CD4-positive, CD25-positive, alpha-beta regulatory T cell (primary cell): ENCODE measurements around the gene NOTCH3. TPM values are rescaled to one million over a fixed set of nuclear protein-coding genes. Genes with fewer than 3 reads are reported as not detected.

Experiments used
- ATAC-seq, 2 donors: fragments of 150-1000 bp; cut with Tn5 transposase; one replicate each; pipeline ENCODE4 v1.10.0; 2021; ENCODE audit warnings: low read depth in 2 of 2, moderate number of reproducible peaks in 2 of 2, moderate library complexity in 1 of 2
- DNase-seq, 3 donors: peaks; one replicate each; pipeline versions ENCODE4 v3.0.0 to v3.0.0-alpha.2; 2012 to 2022; ENCODE audit warnings: mixed read lengths in 1 of 3
- H3K27ac ChIP-seq: one replicate; pipeline ENCODE4 v1.7.0; 2013; ENCODE audit warnings: mild to moderate bottlenecking, low read length; ENCODE audit not compliant: insufficient read depth, poor library complexity, severe bottlenecking
- H3K27me3 ChIP-seq: one replicate; pipeline ENCODE4 v1.7.0; 2013; ENCODE audit warnings: low read length; ENCODE audit not compliant: control insufficient read depth, insufficient read depth
- H3K36me3 ChIP-seq: one replicate; pipeline ENCODE4 v1.7.0; 2013; ENCODE audit warnings: mild to moderate bottlenecking, low read length, moderate library complexity; ENCODE audit not compliant: control insufficient read depth, insufficient read depth
- H3K4me1 ChIP-seq: 2 replicates; pipeline ENCODE4 v1.7.0; 2013; ENCODE audit warnings: mild to moderate bottlenecking, low read length; ENCODE audit not compliant: insufficient read depth, control insufficient read depth, poor library complexity, severe bottlenecking
- H3K4me3 ChIP-seq: one replicate; pipeline ENCODE4 v1.7.0; 2013; ENCODE audit warnings: low read depth, mild to moderate bottlenecking, low read length, moderate library complexity
- H3K9me3 ChIP-seq, 2 experiments: 1 replicate in 1 of 2; 2 replicates in 1 of 2; pipeline ENCODE4 v1.7.0; 2013; ENCODE audit warnings: low read length in 2 of 2, mild to moderate bottlenecking in 1 of 2, moderate library complexity in 1 of 2; ENCODE audit not compliant: control insufficient read depth in 2 of 2
- H3K27ac Mint-ChIP-seq, 3 donors: one replicate each; pipeline ENCODE4 v1.8.0; 2020 to 2022; ENCODE audit warnings: mild to moderate bottlenecking in 3 of 3, mixed read lengths in 3 of 3, moderate library complexity in 2 of 3
- H3K27me3 Mint-ChIP-seq: one replicate; pipeline ENCODE4 v1.8.0; 2022; ENCODE audit warnings: mild to moderate bottlenecking, mixed read lengths
- H3K36me3 Mint-ChIP-seq: one replicate; pipeline ENCODE4 v1.8.0; 2020; ENCODE audit warnings: mixed read lengths
- H3K4me1 Mint-ChIP-seq, 4 donors: one replicate each; pipeline ENCODE4 v1.8.0; 2020 to 2022; ENCODE audit warnings: mixed read lengths in 4 of 4, mild to moderate bottlenecking in 1 of 4
- H3K4me3 Mint-ChIP-seq, 4 donors: one replicate each; pipeline ENCODE4 v1.8.0; 2020 to 2022; ENCODE audit warnings: mild to moderate bottlenecking in 4 of 4, mixed read lengths in 4 of 4, moderate library complexity in 3 of 4
- H3K9me3 Mint-ChIP-seq, 7 donors: one replicate each; pipeline ENCODE4 v1.8.0; 2020 to 2022; ENCODE audit warnings: mixed read lengths in 7 of 7, mild to moderate bottlenecking in 3 of 7, moderate library complexity in 2 of 7
- polyA plus RNA-seq, 4 donors: library from polyadenylated mRNA; unstranded; fragments of 300-500 nt; fragmentation: Illumina TruSeq; gene quantifications; one replicate each; pipeline ENCODE4 v1.2.3, GENCODE V29; 2021
- total RNA-seq: library from RNA; stranded (reverse); gene quantifications from one replicate; pipeline ENCODE4 v1.2.3, GENCODE V29; 2022

Gene NOTCH3
- total and polyA plus RNA-seq, 5 donors from 2014 or later, result not detected

DNA sequence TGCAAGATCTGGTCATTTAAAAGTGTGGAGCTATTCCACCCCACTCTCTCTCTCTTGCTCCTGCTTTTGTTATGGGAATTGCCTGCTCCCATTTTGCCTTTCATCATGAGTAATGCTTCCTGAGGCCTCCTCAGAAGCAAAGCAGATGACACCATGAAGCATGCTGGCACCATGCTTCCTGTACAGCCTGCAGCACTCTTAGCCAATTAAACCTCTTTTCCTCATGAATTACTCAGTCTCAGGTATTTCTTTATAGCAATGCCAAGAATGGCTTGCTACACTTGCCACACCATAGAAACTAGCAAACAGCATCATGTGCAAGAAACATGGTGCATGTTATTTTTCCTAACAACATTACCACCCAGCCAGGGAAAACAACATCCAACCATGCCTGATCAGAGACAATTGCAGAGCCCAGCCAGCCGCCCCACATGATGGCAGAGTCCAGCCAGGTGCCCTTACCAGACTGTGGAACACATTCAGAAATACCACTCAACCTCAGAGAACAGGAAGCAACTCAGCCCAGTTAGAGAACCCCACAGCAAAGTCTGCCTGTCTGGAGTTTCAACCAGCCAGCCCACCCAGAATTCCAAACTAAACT lies 56.6 kb downstream of the NOTCH3 start:
- no peaks in the 10 kb centered on the region for H3K36me3 ChIP-seq
- Mint-ChIP-seq H3K27ac (no peak overlapping the region), H3K4me3 (no peak overlapping the region), H3K27me3 (peaks cover 14% of the 10 kb centered on the region), H3K4me1 (no peaks in the 10 kb centered on the region), H3K36me3 (peaks cover under 1% of the 10 kb centered on the region), H3K9me3 (peaks cover 0 to 5% (median 2%) of the 10 kb centered on the region in 7 donors)
- H3K4me3 ChIP-seq, result no peak overlapping the region
- H3K9me3 ChIP-seq, result peaks cover 2 to 4% of the 10 kb centered on the region in 2 experiments
- H3K4me1 ChIP-seq, result no peaks in the 10 kb centered on the region
- DNase-seq, result no peak
- ATAC-seq, result no peak
- no peak overlapping the region for H3K27ac ChIP-seq
- no peaks in the 10 kb centered on the region for H3K27me3 ChIP-seq

DNA sequence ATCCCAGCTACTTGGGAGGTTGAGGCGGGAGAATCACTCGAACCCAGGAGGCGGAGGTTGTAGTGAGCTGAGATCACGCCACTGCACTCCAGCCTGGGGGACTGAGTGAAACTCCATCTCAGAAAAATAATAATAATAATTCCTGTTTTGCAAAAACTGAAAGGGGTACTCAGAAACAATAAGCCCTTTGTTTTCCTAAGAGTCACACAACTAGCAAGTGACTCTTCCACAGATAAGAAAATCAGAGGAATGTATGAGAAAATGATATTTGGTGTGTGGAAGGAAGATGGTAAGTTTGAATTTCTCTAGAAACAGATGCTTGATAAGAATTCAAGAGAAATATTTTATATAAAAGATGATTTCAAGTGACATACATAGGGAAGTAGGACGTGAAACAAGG lies 58.5 kb downstream of the NOTCH3 start:
- H3K27me3 ChIP-seq, result no peaks in the 10 kb centered on the region
- DNase-seq (no peak), ATAC-seq (no peak)
- peaks cover 7% of the 10 kb centered on the region in 2 experiments for H3K9me3 ChIP-seq
- no peak overlapping the region for H3K4me3 ChIP-seq
- H3K9me3 Mint-ChIP-seq, result peaks cover 0 to 7% (median 2%) of the 10 kb centered on the region in 7 donors
- H3K36me3 ChIP-seq, result no peaks in the 10 kb centered on the region
- H3K4me1 Mint-ChIP-seq, result no peaks in the 10 kb centered on the region
- peaks cover 3% of the 10 kb centered on the region for H3K36me3 Mint-ChIP-seq
- no peak overlapping the region for H3K4me3 Mint-ChIP-seq
- H3K27me3 Mint-ChIP-seq, result peaks cover 14% of the 10 kb centered on the region
- H3K4me1 ChIP-seq, result no peaks in the 10 kb centered on the region
- H3K27ac ChIP-seq, result no peak overlapping the region
- H3K27ac Mint-ChIP-seq, result no peak overlapping the region

DNA sequence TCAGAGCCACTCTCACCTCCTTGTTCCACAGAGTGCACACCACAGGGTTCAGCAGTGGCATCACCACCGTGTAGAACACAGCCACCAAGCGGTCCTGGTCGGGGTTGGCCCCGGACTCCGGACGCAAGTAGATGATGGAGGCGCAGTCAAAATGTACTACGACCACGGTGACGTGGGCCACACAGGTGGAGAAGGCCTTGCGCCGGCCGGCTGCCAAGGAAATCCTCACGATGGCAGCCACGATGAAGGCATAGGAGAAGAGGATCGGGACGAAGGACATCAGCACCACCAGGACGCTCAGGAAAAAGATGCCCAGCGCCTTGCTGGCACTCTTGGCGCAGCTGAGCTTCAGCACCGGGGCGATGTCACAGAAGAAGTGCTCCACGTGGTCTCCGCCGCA lies 59.7 kb downstream of the NOTCH3 start:
- no peak for ATAC-seq
- no peaks in the 10 kb centered on the region for H3K27me3 ChIP-seq
- Mint-ChIP-seq H3K36me3 (peaks cover 3% of the 10 kb centered on the region), H3K9me3 (peaks cover 0 to 7% (median 2%) of the 10 kb centered on the region in 7 donors), H3K4me3 (no peak overlapping the region), H3K27me3 (peaks cover 19% of the 10 kb centered on the region), H3K27ac (no peak overlapping the region), H3K4me1 (no peaks in the 10 kb centered on the region)
- no peak overlapping the region for H3K4me3 ChIP-seq
- no peaks in the 10 kb centered on the region for H3K36me3 ChIP-seq
- no peak for DNase-seq
- peaks cover 7% of the 10 kb centered on the region in 2 experiments for H3K9me3 ChIP-seq
- no peaks in the 10 kb centered on the region for H3K4me1 ChIP-seq
- H3K27ac ChIP-seq, result no peak overlapping the region

DNA sequence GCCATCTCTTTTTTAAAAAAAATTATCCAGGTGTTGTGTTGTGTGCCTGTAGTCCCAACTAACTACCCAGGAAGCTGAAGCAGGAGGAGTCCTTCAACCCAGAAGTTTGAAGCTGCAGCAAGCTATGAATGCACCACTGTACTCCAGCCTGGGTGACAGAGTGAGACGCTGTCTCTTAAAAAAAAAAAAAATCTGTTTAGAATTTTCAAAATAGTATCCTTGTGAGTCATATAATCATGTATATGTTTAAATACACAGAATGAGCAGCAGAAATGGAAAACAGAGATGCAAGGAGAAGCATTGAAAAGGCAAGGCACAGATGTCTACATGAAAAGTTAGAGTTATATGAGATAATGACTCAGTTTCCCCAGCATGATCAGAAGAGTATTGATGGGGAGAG lies 62.4 kb downstream of the NOTCH3 start:
- Histone ChIP-seq H3K27me3 (no peaks in the 10 kb centered on the region), H3K27ac (no peak overlapping the region), H3K36me3 (no peaks in the 10 kb centered on the region), H3K4me1 (no peaks in the 10 kb centered on the region), H3K4me3 (no peak overlapping the region), H3K9me3 (peaks cover 7% of the 10 kb centered on the region in 2 experiments)
- Mint-ChIP-seq H3K36me3 (peaks cover 3% of the 10 kb centered on the region), H3K9me3 (peaks cover 0 to 7% (median 2%) of the 10 kb centered on the region in 7 donors), H3K4me1 (no peaks in the 10 kb centered on the region), H3K4me3 (no peak overlapping the region), H3K27me3 (peaks cover 14% of the 10 kb centered on the region), H3K27ac (no peak overlapping the region)
- ATAC-seq (no peak), DNase-seq (no peak)

DNA sequence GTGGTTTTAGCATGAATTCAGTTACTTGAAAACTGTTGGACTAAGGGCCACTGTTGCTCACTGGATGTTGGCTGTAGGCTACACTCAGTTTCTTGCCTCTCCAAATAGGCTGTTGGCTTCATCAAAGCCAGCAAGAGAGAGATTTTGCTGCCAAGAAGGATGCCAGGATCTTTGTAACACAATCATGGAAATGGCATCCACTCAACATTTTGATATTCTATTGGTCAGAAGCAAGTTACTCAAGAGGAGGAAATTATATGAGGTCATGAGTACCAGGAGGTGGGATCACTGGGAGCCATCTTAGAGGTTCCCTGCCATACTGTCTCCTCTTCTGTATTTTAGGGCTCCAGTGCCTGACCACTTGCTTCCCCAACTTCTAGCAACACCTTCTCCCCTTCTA lies 63.0 kb downstream of the NOTCH3 start:
- Mint-ChIP-seq H3K4me1 (no peaks in the 10 kb centered on the region), H3K4me3 (no peak overlapping the region), H3K27ac (no peak overlapping the region), H3K27me3 (peaks cover 14% of the 10 kb centered on the region), H3K9me3 (peaks cover 0 to 7% (median 2%) of the 10 kb centered on the region in 7 donors), H3K36me3 (peaks cover 3% of the 10 kb centered on the region)
- Histone ChIP-seq H3K27ac (no peak overlapping the region), H3K36me3 (no peaks in the 10 kb centered on the region), H3K9me3 (peaks cover 7% of the 10 kb centered on the region in 2 experiments), H3K27me3 (no peaks in the 10 kb centered on the region), H3K4me3 (no peak overlapping the region), H3K4me1 (no peaks in the 10 kb centered on the region)
- DNase-seq (no peak), ATAC-seq (no peak)

DNA sequence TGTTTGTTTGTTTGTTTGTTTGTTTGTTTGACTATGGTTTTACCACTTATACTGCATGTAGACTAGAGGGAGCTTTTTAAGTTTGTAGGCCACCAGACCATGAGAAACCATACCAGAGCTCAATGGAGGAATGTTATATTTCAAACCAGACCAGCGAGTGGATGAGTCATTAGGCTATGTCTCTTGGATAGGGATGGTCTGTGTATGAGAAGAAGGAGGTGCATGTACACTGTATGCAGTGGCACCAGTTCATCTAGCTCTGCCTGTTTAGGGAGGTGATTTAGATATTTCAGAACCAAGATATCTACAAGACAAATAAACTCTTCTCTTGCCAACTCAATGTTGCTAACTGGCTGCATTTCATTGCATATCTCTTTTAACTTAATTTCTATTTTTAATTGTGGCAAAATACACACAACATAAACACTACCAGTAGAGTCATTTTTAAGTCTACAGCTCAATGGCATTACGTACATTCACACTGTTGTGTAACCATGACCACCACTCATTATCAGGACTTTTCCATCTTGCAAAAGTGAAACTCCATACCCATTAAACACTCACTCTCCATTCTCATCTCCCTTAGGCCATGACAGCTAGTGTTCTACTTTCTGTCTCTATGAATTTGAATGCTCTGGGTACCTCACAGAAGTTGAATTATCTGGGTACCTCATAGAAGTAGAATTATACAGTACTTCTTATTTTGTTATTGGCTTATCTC lies 64.4 kb downstream of the NOTCH3 start:
- ATAC-seq (no peak), DNase-seq (no peak)
- no peak overlapping the region for H3K27ac ChIP-seq
- peaks cover 7% of the 10 kb centered on the region in 2 experiments for H3K9me3 ChIP-seq
- H3K36me3 ChIP-seq, result no peaks in the 10 kb centered on the region
- Mint-ChIP-seq H3K9me3 (peaks cover 0 to 7% (median 3%) of the 10 kb centered on the region in 7 donors), H3K4me3 (no peak overlapping the region), H3K27ac (no peak overlapping the region), H3K27me3 (peaks cover 14% of the 10 kb centered on the region), H3K36me3 (peaks cover 3% of the 10 kb centered on the region), H3K4me1 (peaks cover 0 to 2% (median 0%) of the 10 kb centered on the region in 4 donors)
- no peak overlapping the region for H3K4me3 ChIP-seq
- no peaks in the 10 kb centered on the region for H3K4me1 ChIP-seq
- no peaks in the 10 kb centered on the region for H3K27me3 ChIP-seq

DNA sequence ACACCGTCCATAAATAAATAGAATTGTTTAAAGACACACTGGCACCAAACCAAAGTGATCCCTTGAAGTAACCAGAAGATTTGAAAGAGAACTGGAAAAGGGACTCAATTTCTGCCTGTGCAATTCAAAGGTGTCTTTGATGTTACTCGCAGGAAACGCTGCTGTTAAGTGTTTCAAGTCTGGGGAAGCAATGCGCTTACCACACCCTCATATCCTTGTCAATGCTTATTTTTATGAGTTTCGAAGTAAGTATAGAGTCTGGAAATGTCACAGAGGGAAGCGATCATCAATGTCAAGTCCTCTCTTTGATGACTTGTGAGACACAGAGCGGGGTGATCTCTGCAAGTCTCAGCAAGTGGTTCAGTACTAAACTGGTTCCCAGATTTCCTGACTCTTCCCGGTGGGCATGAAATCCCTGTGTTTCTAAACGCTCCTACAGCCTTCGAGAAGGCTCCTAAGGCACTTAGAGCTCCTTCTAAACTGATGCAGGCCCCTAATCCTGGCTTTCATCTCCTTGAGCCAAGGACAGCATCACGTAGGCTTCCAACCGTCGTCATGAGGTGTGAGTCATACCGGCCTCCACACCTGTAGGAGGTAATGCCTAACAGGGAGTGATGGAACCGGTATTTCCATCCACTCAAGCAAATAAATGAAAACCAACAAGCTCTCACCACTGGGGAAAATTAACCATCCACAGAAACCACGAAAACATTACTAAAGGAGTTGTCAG lies 70.8 kb downstream of the NOTCH3 start:
- Histone ChIP-seq H3K9me3 (no peaks in the 10 kb centered on the region), H3K4me3 (peak overlapping the region; percentile 38), H3K36me3 (no peaks in the 10 kb centered on the region), H3K4me1 (peaks cover 9% of the 10 kb centered on the region), H3K27me3 (no peaks in the 10 kb centered on the region), H3K27ac (no peak overlapping the region)
- H3K9me3 Mint-ChIP-seq, result peaks cover 0 to 2% (median 0%) of the 10 kb centered on the region in 7 donors
- ATAC-seq (no peak), DNase-seq (peak in 1 of 3 donors; percentile 61)
- H3K27me3 Mint-ChIP-seq, result peaks cover 19% of the 10 kb centered on the region
- no peaks in the 10 kb centered on the region for H3K36me3 Mint-ChIP-seq
- peak overlapping the region in 2 of 3 donors; percentile 32 to 33 for H3K27ac Mint-ChIP-seq
- peaks cover 2 to 34% (median 12%) of the 10 kb centered on the region in 4 donors for H3K4me1 Mint-ChIP-seq
- peak overlapping the region in 3 of 4 donors; percentile 33 to 41 (median 35) for H3K4me3 Mint-ChIP-seq
